T-helper 2 cell treated with Interferon-gamma antibody and Interleukin-4, amounts not matched to agents 5 μg/mL and 100 μg/mL, for 36 hours (primary cell): ENCODE measurements around the gene MFAP3.
"Not testable (repeated sequence)": the region's sequence is repeated elsewhere in the genome, so short reads cannot be mapped to it uniquely, and the experiment has no call there.

Experiments used
- DNase-seq: peaks from one replicate; pipeline ENCODE4 v3.0.0; 2021; ENCODE audit warnings: low spot score
- H3K27ac Mint-ChIP-seq: one replicate; pipeline ENCODE4 v1.8.0; 2021; ENCODE audit warnings: mild to moderate bottlenecking, mixed read lengths
- H3K27me3 Mint-ChIP-seq: one replicate; pipeline ENCODE4 v1.8.0; 2021; ENCODE audit warnings: low read depth, mixed read lengths
- H3K36me3 Mint-ChIP-seq: one replicate; pipeline ENCODE4 v1.8.0; 2021; ENCODE audit warnings: low read depth, mixed read lengths
- H3K4me1 Mint-ChIP-seq: one replicate; pipeline ENCODE4 v1.8.0; 2021; ENCODE audit warnings: low read depth, mixed read lengths
- H3K4me3 Mint-ChIP-seq: one replicate; pipeline ENCODE4 v1.8.0; 2022; ENCODE audit warnings: mild to moderate bottlenecking, moderate library complexity, mixed read lengths
- H3K9me3 Mint-ChIP-seq: one replicate; pipeline ENCODE4 v1.8.0; 2021; ENCODE audit warnings: mixed read lengths

Gene MFAP3

DNA sequence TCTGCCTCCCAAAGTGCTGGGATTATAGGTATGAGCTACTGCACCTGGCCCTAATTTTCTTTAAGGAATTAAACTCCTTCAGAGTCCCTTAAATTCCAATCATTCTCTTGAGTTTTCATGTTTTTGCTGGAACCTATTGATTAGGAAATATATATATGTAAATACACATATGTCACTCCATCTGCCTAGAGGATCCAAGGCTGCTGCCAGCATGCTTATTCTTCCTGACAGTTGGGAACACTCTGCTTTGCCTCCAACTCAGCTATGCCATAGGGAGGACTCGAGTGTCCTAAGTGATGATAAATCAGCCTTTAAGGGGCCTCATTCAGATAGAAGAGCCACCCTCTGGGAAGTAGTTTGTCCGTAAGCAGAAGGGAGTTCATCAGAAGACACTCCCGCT, 21.8 kb downstream of the MFAP3 start:
- peaks cover 14% of the 10 kb centered on the region for H3K4me1 Mint-ChIP-seq
- no peaks in the 10 kb centered on the region for H3K9me3 Mint-ChIP-seq
- DNase-seq: no peak
- H3K4me3 Mint-ChIP-seq: no peak overlapping the region
- H3K27ac Mint-ChIP-seq: no peak overlapping the region
- H3K36me3 Mint-ChIP-seq: peaks cover 5% of the 10 kb centered on the region
- H3K27me3 Mint-ChIP-seq: no peaks in the 10 kb centered on the region

DNA sequence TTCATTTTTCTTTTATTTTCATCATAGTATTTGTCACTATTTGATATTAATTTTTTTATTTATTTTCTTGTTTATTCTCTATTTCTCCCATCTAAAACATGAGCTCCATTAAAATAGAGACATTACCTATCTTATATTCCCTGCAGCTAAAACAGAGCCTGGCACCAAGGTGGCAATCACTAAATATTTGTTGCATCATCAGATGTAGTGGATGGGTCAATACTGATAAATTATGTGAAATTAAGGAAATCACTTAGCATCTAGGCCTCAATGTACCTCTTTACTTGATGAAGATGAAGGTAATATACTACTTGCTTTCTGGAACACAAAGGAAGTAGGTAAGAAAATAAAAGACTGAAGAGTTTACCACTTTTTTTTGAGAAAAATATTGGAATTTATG, 24.6 kb downstream of the MFAP3 start:
- DNase-seq: no peak
- H3K27ac Mint-ChIP-seq: no peak overlapping the region

DNA sequence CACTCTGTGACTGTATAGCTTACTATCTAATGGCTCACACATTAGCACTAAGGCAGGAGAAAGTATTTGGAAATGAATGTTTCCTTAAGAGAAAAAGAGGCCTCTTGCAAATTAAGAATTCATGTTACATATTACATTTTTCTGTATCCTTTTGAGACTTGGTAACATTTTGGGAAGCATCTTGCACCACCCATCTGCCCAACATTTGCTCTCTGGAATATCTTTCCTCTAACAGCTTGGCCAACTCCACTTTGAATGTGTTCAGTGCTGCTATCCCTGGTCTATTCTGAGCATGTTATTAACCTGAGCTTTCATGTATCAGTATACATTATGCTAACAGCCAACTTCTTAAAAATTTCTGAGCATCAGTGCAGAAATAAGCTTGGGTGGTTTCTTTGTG, 27.2 kb downstream of the MFAP3 start:
- no peak overlapping the region for H3K27ac Mint-ChIP-seq
- no peak overlapping the region for H3K4me3 Mint-ChIP-seq
- H3K36me3 Mint-ChIP-seq: peaks cover 2% of the 10 kb centered on the region
- no peaks in the 10 kb centered on the region for H3K9me3 Mint-ChIP-seq
- H3K4me1 Mint-ChIP-seq: no peaks in the 10 kb centered on the region
- DNase-seq: no peak
- peaks cover 4% of the 10 kb centered on the region for H3K27me3 Mint-ChIP-seq

More for the DNA sequence above, 24.6 kb downstream of the MFAP3 start:
- H3K4me3 Mint-ChIP-seq: no peak overlapping the region
- peaks cover under 1% of the 10 kb centered on the region for H3K27me3 Mint-ChIP-seq
- no peaks in the 10 kb centered on the region for H3K9me3 Mint-ChIP-seq
- peaks cover 14% of the 10 kb centered on the region for H3K4me1 Mint-ChIP-seq
- H3K36me3 Mint-ChIP-seq: peaks cover 2% of the 10 kb centered on the region

DNA sequence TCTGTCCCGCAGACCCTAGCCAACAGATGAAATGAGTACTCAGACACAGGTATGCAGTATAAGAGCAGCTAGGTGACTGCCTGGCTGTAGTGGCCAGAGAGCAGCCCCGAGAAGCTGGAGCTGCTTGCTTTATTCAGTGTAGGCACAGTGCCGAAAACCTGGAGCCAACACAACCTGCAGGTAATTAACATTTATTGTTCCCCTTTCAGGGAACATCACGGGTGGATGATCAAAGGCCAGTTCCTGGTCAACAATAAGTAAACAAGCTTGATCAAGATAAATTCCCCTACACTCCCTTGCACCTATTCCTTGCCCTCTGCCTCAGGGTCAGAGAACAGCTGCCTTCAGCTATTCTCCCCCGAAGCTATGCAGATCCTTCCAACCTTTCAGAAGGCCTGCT, 31.1 kb downstream of the MFAP3 start:
- H3K27me3 Mint-ChIP-seq, H3K9me3 Mint-ChIP-seq, H3K36me3 Mint-ChIP-seq, H3K4me3 Mint-ChIP-seq, DNase-seq, H3K27ac Mint-ChIP-seq: not testable (repeated sequence)
- H3K4me1 Mint-ChIP-seq: peaks cover 28% of the 10 kb centered on the region

DNA sequence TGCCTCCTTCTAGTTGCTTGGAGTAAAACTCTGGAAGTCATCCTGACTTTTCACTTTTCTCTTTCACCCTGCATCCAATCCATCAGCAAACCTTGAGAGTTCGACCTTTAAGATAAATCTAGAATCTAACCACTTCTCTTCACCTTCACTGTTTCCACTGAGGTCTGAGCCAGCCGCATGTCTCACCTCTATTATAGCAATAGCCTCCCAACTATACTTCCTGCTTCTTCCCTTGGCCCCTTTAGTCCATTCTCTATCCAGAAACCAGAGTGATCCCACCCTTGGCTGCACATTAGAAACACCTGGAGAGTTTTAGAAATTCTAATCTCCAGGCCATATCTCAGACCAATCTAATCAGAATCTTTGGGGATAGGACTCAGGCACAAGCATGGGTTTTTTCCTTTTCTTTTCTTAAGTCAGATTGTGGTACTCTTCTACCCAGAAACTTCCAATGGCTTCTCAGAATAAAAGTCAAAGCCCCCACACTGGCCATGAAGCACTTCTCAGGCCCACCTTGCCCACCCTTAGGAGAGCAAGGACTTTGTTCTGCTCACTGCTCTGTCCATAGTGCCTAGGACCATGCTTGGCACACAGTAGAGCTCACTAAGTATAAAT, 33.1 kb downstream of the MFAP3 start:
- no peak for DNase-seq
- H3K4me1 Mint-ChIP-seq: peaks cover 40% of the 10 kb centered on the region
- peaks cover 4% of the 10 kb centered on the region for H3K27me3 Mint-ChIP-seq
- H3K4me3 Mint-ChIP-seq: peak overlapping the region; percentile 59
- no peaks in the 10 kb centered on the region for H3K36me3 Mint-ChIP-seq
- peak overlapping the region; percentile 71 for H3K27ac Mint-ChIP-seq
- no peaks in the 10 kb centered on the region for H3K9me3 Mint-ChIP-seq

DNA sequence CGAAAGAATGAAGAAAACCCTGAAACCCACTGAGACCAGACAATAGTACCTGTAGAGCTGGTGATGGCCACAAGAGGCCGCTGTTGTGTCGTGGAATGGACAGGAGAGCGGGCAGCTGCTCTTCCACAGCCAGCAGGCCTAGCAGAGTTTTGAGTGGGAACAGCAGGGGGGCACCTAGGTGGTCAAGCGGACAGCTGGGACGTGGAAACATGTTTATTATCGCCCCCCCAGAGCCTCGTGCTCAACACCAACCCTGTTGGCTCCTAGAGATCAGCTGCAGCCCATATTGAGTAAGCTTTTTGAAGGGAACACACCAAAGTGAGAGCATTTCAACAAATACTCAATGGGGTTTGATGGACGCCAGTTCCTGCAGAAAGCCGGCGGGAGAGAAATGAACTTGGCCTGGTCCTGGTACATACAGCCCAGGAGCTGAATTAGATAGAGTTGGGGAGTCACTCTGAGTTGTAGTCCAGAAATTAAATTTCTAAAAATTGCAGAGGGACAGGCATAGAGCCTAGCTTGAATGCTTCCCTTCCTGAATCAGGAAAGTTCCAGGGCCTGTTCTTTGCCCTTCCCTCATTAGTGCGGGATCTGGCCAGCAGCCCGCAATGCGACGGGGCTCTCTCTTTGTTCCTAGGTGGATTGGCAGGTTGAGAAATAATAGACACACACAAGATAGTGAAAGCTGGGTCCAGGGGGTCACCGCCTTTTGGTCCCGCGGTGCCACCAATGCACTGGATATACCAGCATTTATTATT, 33.8 kb downstream of the MFAP3 start:
- no peaks in the 10 kb centered on the region for H3K9me3 Mint-ChIP-seq
- no peaks in the 10 kb centered on the region for H3K36me3 Mint-ChIP-seq
- H3K4me1 Mint-ChIP-seq: peaks cover 45% of the 10 kb centered on the region
- DNase-seq: peak; percentile 77
- peak overlapping the region; percentile 59 for H3K4me3 Mint-ChIP-seq
- peaks cover 4% of the 10 kb centered on the region for H3K27me3 Mint-ChIP-seq
- H3K27ac Mint-ChIP-seq: peak overlapping the region; percentile 71

DNA sequence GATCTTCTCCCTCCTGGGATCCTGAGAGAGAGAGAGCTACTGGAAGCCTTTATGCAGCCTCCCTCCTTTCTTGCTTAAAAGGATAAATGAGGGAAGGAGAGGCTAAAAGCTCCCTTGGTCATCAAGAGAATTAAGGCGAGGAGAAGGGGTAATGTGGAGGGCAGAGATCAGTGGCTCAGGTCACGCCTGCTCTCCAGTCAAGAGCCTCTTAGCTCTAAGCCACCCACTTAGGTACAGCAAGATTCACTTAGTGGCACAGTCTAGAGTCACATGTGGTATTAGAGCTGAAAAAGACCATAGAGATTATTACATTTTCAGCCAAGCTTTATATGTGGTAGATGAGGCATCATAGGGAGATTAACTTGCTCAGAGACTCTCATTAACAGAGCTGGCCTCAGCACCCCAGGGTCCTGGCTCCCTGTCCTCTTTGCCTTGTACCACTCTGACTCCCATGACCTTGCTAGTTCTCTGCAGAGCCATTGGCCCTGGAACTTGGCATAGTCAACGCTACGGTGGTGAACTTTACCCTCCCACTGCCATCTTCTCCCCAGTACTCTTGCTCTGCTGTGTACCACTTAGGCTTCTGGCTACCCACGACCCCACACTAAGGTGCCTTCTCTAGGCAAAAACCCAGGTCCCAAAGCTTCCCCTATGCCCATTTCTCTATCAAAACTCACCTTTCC, 37.6 kb downstream of the MFAP3 start:
- Mint-ChIP-seq H3K4me1 (peaks cover 48% of the 10 kb centered on the region), H3K9me3 (no peaks in the 10 kb centered on the region), H3K27me3 (no peaks in the 10 kb centered on the region), H3K4me3 (no peak overlapping the region), H3K36me3 (no peaks in the 10 kb centered on the region), H3K27ac (peak overlapping the region; percentile 64)
- DNase-seq: no peak

DNA sequence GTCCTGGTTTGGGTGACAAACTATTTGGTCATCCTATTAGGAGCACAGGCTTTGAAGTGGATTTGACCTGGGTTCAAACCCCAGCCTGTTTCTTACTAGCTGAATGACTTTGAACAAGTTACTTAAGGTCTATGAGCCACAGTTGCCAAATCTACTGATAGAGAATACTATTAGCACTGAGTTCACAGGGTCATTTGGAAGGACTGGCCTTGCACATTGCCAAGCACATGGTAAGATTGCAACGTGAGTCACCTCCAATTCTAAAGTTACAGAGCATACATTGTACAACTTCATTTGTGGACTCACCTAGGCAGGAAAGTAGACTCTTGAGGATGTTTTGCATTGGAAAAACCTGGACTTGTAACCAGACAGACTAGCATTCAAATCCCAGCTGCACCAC, 38.9 kb downstream of the MFAP3 start:
- H3K27me3 Mint-ChIP-seq: no peaks in the 10 kb centered on the region
- peaks cover 37% of the 10 kb centered on the region for H3K4me1 Mint-ChIP-seq
- H3K36me3 Mint-ChIP-seq: no peaks in the 10 kb centered on the region
- no peak overlapping the region for H3K27ac Mint-ChIP-seq
- no peak overlapping the region for H3K4me3 Mint-ChIP-seq
- H3K9me3 Mint-ChIP-seq: no peaks in the 10 kb centered on the region
- no peak for DNase-seq

DNA sequence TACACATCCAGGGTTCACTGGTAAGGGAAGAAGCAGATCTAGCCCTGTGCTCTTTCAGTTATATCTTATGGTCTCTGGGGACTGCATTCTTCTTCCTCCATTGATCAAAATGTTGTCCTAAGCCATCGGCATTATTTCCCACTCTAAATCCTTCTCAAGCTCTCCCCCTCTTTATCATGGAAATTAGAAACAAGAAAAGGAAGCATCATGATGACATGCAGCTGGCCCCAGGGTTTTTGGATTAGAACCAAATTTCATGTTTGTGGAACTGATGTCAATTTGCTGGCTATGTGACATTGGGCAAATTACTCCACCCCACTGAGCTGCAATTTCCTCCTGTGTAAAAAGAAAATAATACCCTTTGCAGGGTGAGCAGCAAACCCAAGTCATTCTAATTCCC, 39.5 kb downstream of the MFAP3 start:
- Mint-ChIP-seq H3K4me3 (no peak overlapping the region), H3K4me1 (peaks cover 31% of the 10 kb centered on the region), H3K27me3 (no peaks in the 10 kb centered on the region), H3K9me3 (no peaks in the 10 kb centered on the region), H3K36me3 (no peaks in the 10 kb centered on the region), H3K27ac (no peak overlapping the region)
- no peak for DNase-seq

DNA sequence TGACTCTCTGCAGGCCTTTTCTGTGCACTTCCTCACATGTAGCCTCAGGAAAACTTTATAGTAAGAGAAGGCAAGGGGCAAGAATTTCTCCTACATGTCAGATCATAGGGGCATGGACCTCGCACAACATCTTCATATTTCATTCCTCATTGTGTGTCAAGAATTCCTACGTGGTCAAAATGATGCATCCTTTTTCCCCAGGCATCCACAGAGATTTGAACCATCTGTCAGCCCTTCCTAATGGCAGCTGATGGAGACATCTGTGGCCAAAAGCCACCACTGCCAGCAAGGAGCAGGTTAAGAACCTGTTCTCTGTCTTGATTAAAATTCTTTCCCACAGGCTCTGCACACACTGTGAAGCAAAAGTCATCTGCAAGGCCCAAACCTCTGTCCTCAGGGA, 42.5 kb downstream of the MFAP3 start:
- H3K27me3 Mint-ChIP-seq: peaks cover 5% of the 10 kb centered on the region
- no peaks in the 10 kb centered on the region for H3K9me3 Mint-ChIP-seq
- no peaks in the 10 kb centered on the region for H3K36me3 Mint-ChIP-seq
- DNase-seq: no peak
- H3K4me1 Mint-ChIP-seq: peaks cover 22% of the 10 kb centered on the region
- H3K4me3 Mint-ChIP-seq: no peak overlapping the region
- H3K27ac Mint-ChIP-seq: no peak overlapping the region

DNA sequence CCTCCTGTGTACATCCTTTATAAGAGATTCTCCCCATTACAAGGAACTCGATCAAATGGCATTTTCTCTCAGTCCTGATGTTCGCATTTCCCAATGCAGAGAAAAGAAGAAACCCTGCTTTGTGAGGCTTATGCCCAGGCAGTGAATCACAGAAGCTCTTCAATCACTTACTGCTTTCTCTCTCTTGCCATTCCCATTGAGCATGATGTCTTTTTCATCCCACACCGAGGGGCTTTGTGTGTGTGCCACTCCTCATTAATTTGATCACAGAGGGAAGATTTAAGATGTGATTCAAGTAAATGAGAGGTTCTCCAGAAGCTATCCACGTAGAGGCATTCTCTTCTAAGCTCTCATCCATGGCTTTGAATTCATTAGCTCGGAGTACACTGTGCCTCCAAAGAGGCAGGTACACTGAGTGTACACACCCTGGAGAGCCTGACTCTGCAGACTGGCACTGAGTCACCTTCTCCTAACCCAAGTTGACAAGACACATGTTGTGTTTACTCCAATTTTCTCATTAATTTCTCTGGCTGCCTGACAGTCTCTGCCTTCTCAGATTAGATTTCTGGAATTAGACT, 45.4 kb downstream of the MFAP3 start:
- no peak overlapping the region for H3K4me3 Mint-ChIP-seq
- H3K27ac Mint-ChIP-seq: no peak overlapping the region
- peaks cover 13% of the 10 kb centered on the region for H3K4me1 Mint-ChIP-seq
- H3K27me3 Mint-ChIP-seq: peaks cover 9% of the 10 kb centered on the region
- no peaks in the 10 kb centered on the region for H3K9me3 Mint-ChIP-seq
- H3K36me3 Mint-ChIP-seq: no peaks in the 10 kb centered on the region
- no peak for DNase-seq

DNA sequence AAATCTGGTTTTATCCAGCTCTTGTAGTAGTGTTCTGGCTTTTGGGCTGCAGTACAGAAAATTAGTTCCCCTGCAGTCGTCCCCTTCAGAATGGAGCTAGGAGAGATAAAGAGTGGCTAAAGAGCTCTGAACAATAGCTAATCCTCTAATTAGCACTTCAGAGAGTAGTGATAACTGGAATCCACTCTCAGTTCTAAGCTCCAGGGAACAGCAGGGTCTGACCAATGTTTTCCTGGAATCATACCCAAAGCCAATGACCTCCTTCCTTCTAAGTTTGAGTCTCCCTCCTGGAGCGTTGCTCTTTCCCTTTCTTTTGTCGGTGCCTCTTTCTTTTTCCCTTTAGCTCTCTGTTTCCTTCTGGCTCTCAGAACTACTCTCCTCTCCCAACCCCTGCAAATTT, 47.4 kb downstream of the MFAP3 start:
- Mint-ChIP-seq H3K27ac (no peak overlapping the region), H3K4me3 (no peak overlapping the region), H3K4me1 (peaks cover 13% of the 10 kb centered on the region), H3K9me3 (no peaks in the 10 kb centered on the region), H3K27me3 (peaks cover 9% of the 10 kb centered on the region), H3K36me3 (no peaks in the 10 kb centered on the region)
- DNase-seq: no peak

DNA sequence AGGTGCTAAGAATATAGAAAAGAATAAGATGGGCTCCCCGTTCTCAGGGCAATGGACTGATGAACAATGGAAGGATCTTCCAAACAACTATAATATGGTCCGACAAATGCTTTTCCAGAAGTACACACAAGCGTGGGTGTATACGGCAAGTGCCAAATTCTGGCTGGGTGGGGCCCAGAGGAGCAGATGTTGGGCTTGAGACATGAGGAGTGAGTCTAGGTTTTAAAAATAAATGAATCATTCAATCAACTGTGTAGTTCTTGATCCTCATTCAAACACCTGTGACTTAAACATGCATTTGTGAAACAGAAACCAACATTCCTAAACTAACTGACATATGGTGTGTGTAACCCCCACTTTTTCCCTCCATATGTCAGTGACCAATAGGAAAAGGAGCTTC, 47.9 kb downstream of the MFAP3 start:
- Mint-ChIP-seq H3K9me3 (no peaks in the 10 kb centered on the region), H3K4me3 (no peak overlapping the region), H3K27ac (no peak overlapping the region), H3K36me3 (no peaks in the 10 kb centered on the region), H3K4me1 (peaks cover 12% of the 10 kb centered on the region), H3K27me3 (peaks cover 10% of the 10 kb centered on the region)
- DNase-seq: no peak

DNA sequence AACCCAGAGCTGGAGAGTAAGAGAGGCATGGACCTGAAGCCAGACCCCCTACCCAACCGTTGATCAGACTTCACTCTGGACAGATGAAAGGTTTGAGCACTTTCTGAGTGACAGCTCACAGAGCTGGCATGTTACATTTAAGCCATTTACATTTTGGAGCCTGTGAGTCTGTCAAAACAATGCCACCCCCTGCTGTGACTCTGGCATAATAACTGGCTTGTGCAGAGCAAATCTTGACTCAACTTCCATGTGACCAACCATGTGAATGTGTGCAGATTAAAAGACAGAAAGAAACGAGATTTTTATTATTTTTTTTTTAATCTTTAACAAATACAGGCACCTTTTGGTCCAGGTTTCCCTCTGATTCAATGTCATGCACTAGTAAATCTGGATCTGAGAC, 48.5 kb downstream of the MFAP3 start:
- DNase-seq: no peak
- Mint-ChIP-seq H3K27me3 (peaks cover 14% of the 10 kb centered on the region), H3K36me3 (no peaks in the 10 kb centered on the region), H3K9me3 (no peaks in the 10 kb centered on the region), H3K4me3 (no peak overlapping the region), H3K27ac (no peak overlapping the region), H3K4me1 (peaks cover 13% of the 10 kb centered on the region)
